DND-41 (cell line): ENCODE data around the gene PDZRN3.

ENCODE experiments used
- ATAC-seq: fragments of 200-7000 bp; cut with Tn5 transposase; 3 replicates; pipeline ENCODE4 v1.9.1; 2021; ENCODE audit warnings: low read depth; ENCODE audit not compliant: insufficient read depth
- DNase-seq: peaks from one replicate; pipeline ENCODE4 v3.0.0-alpha.2; 2020
- H2AFZ ChIP-seq: 2 replicates; pipeline ENCODE4 v1.6.0; 2012; ENCODE audit warnings: low read depth, low read length
- H3K27ac ChIP-seq: 2 replicates; pipeline ENCODE4 v1.5.1; 2012; ENCODE audit warnings: low read length, inconsistent platforms
- H3K27me3 ChIP-seq: fragments of 200-600 bp; sonication (generic); 2 replicates; pipeline ENCODE4 v1.6.0; 2012; ENCODE audit warnings: low read length, mild to moderate bottlenecking, inconsistent platforms; ENCODE audit not compliant: insufficient read depth, poor library complexity
- H3K36me3 ChIP-seq: 2 replicates; pipeline ENCODE4 v1.5.1; 2012; ENCODE audit warnings: low read length, inconsistent platforms; ENCODE audit not compliant: insufficient read depth
- H3K4me1 ChIP-seq: 2 replicates; pipeline ENCODE4 v1.5.1; 2012; ENCODE audit warnings: mild to moderate bottlenecking, low read length; ENCODE audit not compliant: insufficient read depth
- H3K4me2 ChIP-seq: 2 replicates; pipeline ENCODE4 v1.6.0; 2012; ENCODE audit warnings: mild to moderate bottlenecking, moderate library complexity, low read length, inconsistent platforms; ENCODE audit not compliant: insufficient read depth
- H3K4me3 ChIP-seq, 2 experiments: fragments of 200-600 bp in 1 of 2; shearing (Covaris generic) in 1 of 2; 2 replicates each; pipeline ENCODE4 v1.5.1; 2012 to 2016; ENCODE audit warnings: inconsistent platforms in 2 of 2, low read length in 2 of 2, mild to moderate bottlenecking in 2 of 2, low read depth in 1 of 2, moderate library complexity in 1 of 2
- H3K79me2 ChIP-seq: 2 replicates; pipeline ENCODE4 v1.6.0; 2012; ENCODE audit warnings: low read length, inconsistent platforms; ENCODE audit not compliant: insufficient read depth
- H3K9ac ChIP-seq: 2 replicates; pipeline ENCODE4 v1.6.0; 2012; ENCODE audit warnings: low read depth, mild to moderate bottlenecking, inconsistent platforms, low read length, moderate library complexity
- H3K9me3 ChIP-seq: 2 replicates; pipeline ENCODE4 v1.5.1; 2012; ENCODE audit warnings: low read length, moderate library complexity, mild to moderate bottlenecking, inconsistent platforms; ENCODE audit not compliant: insufficient read depth, severe bottlenecking
- H4K20me1 ChIP-seq: 2 replicates; pipeline ENCODE4 v1.6.0; 2012; ENCODE audit warnings: low read length; ENCODE audit not compliant: insufficient read depth
- EZH2 ChIP-seq: IDR thresholded peaks from 3 replicates; pipeline ENCODE4 v1.6.1; 2012; ENCODE audit warnings: borderline replicate concordance, low read depth, mild to moderate bottlenecking, moderate library complexity, low read length, inconsistent platforms; ENCODE audit not compliant: severe bottlenecking
- TF ChIP-seq, protein P1 (sequence below): IDR thresholded peaks from 2 replicates; pipeline ENCODE4 v1.5.1; 2012; ENCODE audit warnings: borderline replicate concordance, low read length, moderate library complexity, mild to moderate bottlenecking; ENCODE audit not compliant: poor library complexity, severe bottlenecking; ENCODE audit errors: extremely low read depth

Gene PDZRN3

GRCh38 chr3:73363093-73363492 is 261.6 kb downstream of the PDZRN3 start:
- Histone ChIP-seq H3K4me1 (no peaks in the 10 kb centered on the region), H2AFZ (no peak overlapping the region), H3K27me3 (no peaks in the 10 kb centered on the region), H3K4me2 (no peak overlapping the region), H3K9ac (no peak overlapping the region), H3K79me2 (no peaks in the 10 kb centered on the region), H3K9me3 (no peaks in the 10 kb centered on the region), H3K36me3 (no peaks in the 10 kb centered on the region), H3K27ac (no peak overlapping the region), H4K20me1 (no peaks in the 10 kb centered on the region), H3K4me3 (no peak overlapping the region)
- ATAC-seq = no peak
- no peak for DNase-seq
- TF ChIP-seq EZH2 = no peak
- TF ChIP-seq, protein P1, sequence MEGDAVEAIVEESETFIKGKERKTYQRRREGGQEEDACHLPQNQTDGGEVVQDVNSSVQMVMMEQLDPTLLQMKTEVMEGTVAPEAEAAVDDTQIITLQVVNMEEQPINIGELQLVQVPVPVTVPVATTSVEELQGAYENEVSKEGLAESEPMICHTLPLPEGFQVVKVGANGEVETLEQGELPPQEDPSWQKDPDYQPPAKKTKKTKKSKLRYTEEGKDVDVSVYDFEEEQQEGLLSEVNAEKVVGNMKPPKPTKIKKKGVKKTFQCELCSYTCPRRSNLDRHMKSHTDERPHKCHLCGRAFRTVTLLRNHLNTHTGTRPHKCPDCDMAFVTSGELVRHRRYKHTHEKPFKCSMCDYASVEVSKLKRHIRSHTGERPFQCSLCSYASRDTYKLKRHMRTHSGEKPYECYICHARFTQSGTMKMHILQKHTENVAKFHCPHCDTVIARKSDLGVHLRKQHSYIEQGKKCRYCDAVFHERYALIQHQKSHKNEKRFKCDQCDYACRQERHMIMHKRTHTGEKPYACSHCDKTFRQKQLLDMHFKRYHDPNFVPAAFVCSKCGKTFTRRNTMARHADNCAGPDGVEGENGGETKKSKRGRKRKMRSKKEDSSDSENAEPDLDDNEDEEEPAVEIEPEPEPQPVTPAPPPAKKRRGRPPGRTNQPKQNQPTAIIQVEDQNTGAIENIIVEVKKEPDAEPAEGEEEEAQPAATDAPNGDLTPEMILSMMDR = no peak

DNA sequence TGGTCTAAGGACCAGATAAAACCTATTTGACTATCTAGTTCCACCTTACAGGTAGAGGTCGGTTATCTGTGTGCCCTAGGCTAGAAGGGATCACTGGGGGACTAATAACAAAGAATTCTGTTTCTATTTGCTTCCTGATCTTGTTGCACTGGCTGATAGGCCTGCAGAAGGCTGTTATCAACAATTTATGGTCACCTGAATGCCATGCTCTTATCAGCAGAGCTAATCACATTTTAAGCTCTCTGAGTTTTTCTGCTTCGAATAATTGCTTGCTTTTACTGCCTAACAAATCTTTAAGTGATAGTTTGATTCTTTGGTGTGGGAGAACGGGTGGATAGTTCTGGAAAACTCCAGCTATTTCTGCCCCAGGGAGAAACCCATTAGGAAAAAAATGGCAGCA is 263.1 kb downstream of the PDZRN3 start:
- Histone ChIP-seq H4K20me1 (no peaks in the 10 kb centered on the region), H3K4me2 (no peak overlapping the region), H3K79me2 (no peaks in the 10 kb centered on the region), H2AFZ (no peak overlapping the region), H3K27ac (no peak overlapping the region), H3K36me3 (no peaks in the 10 kb centered on the region), H3K27me3 (no peaks in the 10 kb centered on the region), H3K4me1 (no peaks in the 10 kb centered on the region), H3K9ac (no peak overlapping the region), H3K9me3 (no peaks in the 10 kb centered on the region), H3K4me3 (no peak overlapping the region)
- ATAC-seq = no peak
- TF ChIP-seq, protein P1 = no peak
- TF ChIP-seq EZH2 = no peak
- no peak for DNase-seq

DNA sequence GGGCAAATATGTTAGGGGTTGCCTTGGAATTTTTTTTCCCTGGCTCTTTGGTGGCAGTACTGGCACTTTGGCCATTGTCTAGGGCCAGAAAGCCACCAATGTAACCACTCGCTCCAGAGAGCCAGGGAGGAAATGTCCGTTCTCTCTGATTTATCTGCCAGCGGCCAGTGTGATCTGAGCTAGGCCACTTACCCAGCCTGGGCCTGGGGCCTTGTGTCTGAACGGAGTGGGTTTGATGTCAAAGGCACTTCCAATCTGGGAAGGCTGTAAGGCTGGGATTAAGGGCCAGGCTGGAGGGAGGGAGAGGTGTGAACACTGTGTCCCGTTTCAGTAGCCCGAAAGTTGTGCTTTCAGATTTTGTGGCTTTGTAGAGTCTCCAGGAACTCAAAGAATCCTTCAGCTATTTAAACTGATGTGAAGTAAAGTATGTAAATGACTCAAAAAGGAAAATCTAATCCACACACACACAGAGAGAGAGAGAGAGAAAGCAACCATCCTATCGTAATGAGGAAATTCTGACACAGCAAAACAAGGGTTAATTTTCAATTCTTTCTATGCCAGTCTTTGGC is 271.0 kb downstream of the PDZRN3 start:
- no peaks in the 10 kb centered on the region for H3K36me3 ChIP-seq
- H3K79me2 ChIP-seq = no peaks in the 10 kb centered on the region
- DNase-seq = no peak
- H3K9me3 ChIP-seq = no peaks in the 10 kb centered on the region
- peaks cover 3% of the 10 kb centered on the region for H3K27me3 ChIP-seq
- no peak overlapping the region for H3K27ac ChIP-seq
- ATAC-seq = no peak
- no peak overlapping the region for H3K4me2 ChIP-seq
- no peak overlapping the region for H3K9ac ChIP-seq
- H3K4me1 ChIP-seq = no peaks in the 10 kb centered on the region
- TF ChIP-seq, protein P1 = no peak
- no peak for TF ChIP-seq EZH2
- H2AFZ ChIP-seq = no peak overlapping the region
- no peaks in the 10 kb centered on the region for H4K20me1 ChIP-seq
- no peak overlapping the region for H3K4me3 ChIP-seq
